Measurements from ENCODE around the gene SUMF1.

The SUMF1 gene

GRCh38 chr3:4375911-4376310 is 91.2 kb downstream of the SUMF1 start:
- no peak for DNase-seq

GRCh38 chr3:4373669-4374068 is 93.4 kb downstream of the SUMF1 start:
- no peak for DNase-seq

GRCh38 chr3:4362523-4362922 is 104.5 kb downstream of the SUMF1 start:
- no peak for DNase-seq

GRCh38 chr3:4360817-4361216 is 106.3 kb downstream of the SUMF1 start:
- DNase-seq: no peak

- no peak for DNase-seq
Observed at GRCh38 chr3:4359805-4360502, 107.1 kb downstream of the SUMF1 start.

- no peak for DNase-seq
Observed at GRCh38 chr3:4358273-4358672, 108.8 kb downstream of the SUMF1 start.

GRCh38 chr3:4356546-4357410 is 110.3 kb downstream of the SUMF1 start:
- DNase-seq: no peak

GRCh38 chr3:4356220-4356540 is 110.9 kb downstream of the SUMF1 start:
- no peak for DNase-seq

GRCh38 chr3:4355401-4356219 is 111.5 kb downstream of the SUMF1 start:
- no peak for DNase-seq

GRCh38 chr3:4351872-4352271 is 115.2 kb downstream of the SUMF1 start:
- no peak for DNase-seq

GRCh38 chr3:4351164-4351855 is 115.8 kb downstream of the SUMF1 start:
- no peak for DNase-seq

GRCh38 chr3:4350789-4351163 is 116.3 kb downstream of the SUMF1 start:
- DNase-seq: peak; percentile 57 to 68

GRCh38 chr3:4343258-4343657 is 123.8 kb downstream of the SUMF1 start:
- DNase-seq: no peak

- DNase-seq: no peak
Observed at GRCh38 chr3:4341336-4341675, 125.8 kb downstream of the SUMF1 start.

- no peak for DNase-seq
Observed at GRCh38 chr3:4340411-4341335, 126.4 kb downstream of the SUMF1 start.

GRCh38 chr3:4340077-4340410 is 127.0 kb downstream of the SUMF1 start:
- no peak for DNase-seq

GRCh38 chr3:4338751-4339150 is 128.3 kb downstream of the SUMF1 start:
- DNase-seq: no peak

GRCh38 chr3:4336850-4337546 is 130.1 kb downstream of the SUMF1 start:
- no peak for DNase-seq

GRCh38 chr3:4335840-4336562 is 131.1 kb downstream of the SUMF1 start:
- no peak for DNase-seq

GRCh38 chr3:4334548-4334947 is 132.5 kb downstream of the SUMF1 start:
- no peak for DNase-seq

GRCh38 chr3:4332991-4333390 is 134.1 kb downstream of the SUMF1 start:
- no peak for DNase-seq

Data from CD4-positive, alpha-beta T cell treated with Interleukin-1 beta for 1 hour (primary cell).